ENCODE results near the gene PLEKHG3.

- no peak for TF ChIP-seq CTCF (IDR thresholded peaks at IDR 0.05)
- no peak for TF ChIP-seq EP300 (IDR thresholded peaks at IDR 0.05; ENCODE audit: low read depth)
- TF ChIP-seq POLR2A (IDR thresholded peaks at IDR 0.05) = no peak
These were observed 86.3 kb downstream of the PLEKHG3 start for GRCh38 chr14:64790478-64790877.
